Left kidney (tissue), 2 donors: ENCODE measurements around the gene FAM3D. TPM values are rescaled to one million over a fixed set of nuclear protein-coding genes. Genes with fewer than 3 reads are reported as not detected.

ENCODE experiments used
- DNase-seq: peaks from one replicate; pipeline ENCODE4 v3.0.0-alpha.2; 2013
- polyA plus RNA-seq: library from polyadenylated mRNA; unstranded; fragments of 120-200 nt; gene quantifications from one replicate; pipeline ENCODE4 v1.2.1, GENCODE V29; 2013; ENCODE audit not compliant: insufficient read length

FAM3D gene
- polyA plus RNA-seq, 1 donor: 0.91 TPM

GRCh38 chr3:58656631-58657030, 9.9 kb downstream of the FAM3D start:
- DNase-seq: no peak

- no peak for DNase-seq
Observed at GRCh38 chr3:58654466-58654865, 12.1 kb downstream of the FAM3D start.

- DNase-seq: no peak
Observed at GRCh38 chr3:58652624-58653023, 13.9 kb downstream of the FAM3D start.

- DNase-seq: no peak
Observed at GRCh38 chr3:58651276-58651675, 15.3 kb downstream of the FAM3D start.

GRCh38 chr3:58647381-58648141, 19.0 kb downstream of the FAM3D start:
- no peak for DNase-seq

GRCh38 chr3:58646503-58646902, 20.1 kb downstream of the FAM3D start:
- no peak for DNase-seq

GRCh38 chr3:58645726-58646125, 20.8 kb downstream of the FAM3D start:
- no peak for DNase-seq

GRCh38 chr3:58642846-58643245, 23.7 kb downstream of the FAM3D start:
- DNase-seq: no peak

- peak; percentile 74 for DNase-seq
Observed at GRCh38 chr3:58640700-58641372, 25.7 kb downstream of the FAM3D start.

GRCh38 chr3:58639842-58640241, 26.7 kb downstream of the FAM3D start:
- no peak for DNase-seq

GRCh38 chr3:58639001-58639400, 27.6 kb downstream of the FAM3D start:
- no peak for DNase-seq

GRCh38 chr3:58638591-58638990, 28.0 kb downstream of the FAM3D start:
- DNase-seq: no peak

- no peak for DNase-seq
Observed at GRCh38 chr3:58637509-58637908, 29.1 kb downstream of the FAM3D start.

GRCh38 chr3:58635371-58636285, 30.9 kb downstream of the FAM3D start:
- DNase-seq: no peak

- no peak for DNase-seq
Observed at GRCh38 chr3:58633157-58633865, 33.3 kb downstream of the FAM3D start.

- no peak for DNase-seq
Observed at GRCh38 chr3:58631742-58632141, 34.8 kb downstream of the FAM3D start.

- DNase-seq: no peak
Observed at GRCh38 chr3:58630710-58631092, 35.9 kb downstream of the FAM3D start.

GRCh38 chr3:58630076-58630709, 36.4 kb downstream of the FAM3D start:
- DNase-seq: peak; percentile 66

GRCh38 chr3:58629629-58630028, 36.9 kb downstream of the FAM3D start:
- DNase-seq: no peak

GRCh38 chr3:58628823-58629562, 37.6 kb downstream of the FAM3D start:
- peak; percentile 62 for DNase-seq

GRCh38 chr3:58627941-58628340, 38.6 kb downstream of the FAM3D start:
- no peak for DNase-seq
